GM21786 (cell line): Measurements from ENCODE around the gene CASP1.

ENCODE experiments used
- ATAC-seq: cut with Tn5 transposase; IDR thresholded peaks from one replicate; pipeline ENCODE4 v1.9.1; 2021; ENCODE audit not compliant: unreplicated experiment

Gene CASP1

DNA sequence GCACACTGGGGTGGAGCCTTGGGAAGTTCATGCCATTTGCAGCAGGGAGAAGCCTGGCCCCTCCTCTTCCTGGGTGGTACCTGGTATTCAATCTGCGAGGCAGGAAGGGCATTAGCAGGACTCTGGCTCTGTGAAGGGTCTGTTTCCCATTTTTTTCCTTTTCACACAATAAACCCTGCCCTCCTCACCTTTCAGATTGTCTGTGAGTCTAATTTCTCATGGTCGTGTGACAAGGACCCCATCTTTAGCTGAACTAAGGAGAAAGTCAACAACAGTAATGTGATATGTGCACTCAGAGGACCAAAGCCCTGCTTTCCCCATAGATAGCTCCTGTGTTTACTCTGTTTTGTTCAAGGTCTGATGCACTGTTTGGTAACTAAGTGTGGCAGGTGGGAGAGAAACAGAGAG is 39.9 kb downstream of the CASP1 start:
- no peak for ATAC-seq

DNA sequence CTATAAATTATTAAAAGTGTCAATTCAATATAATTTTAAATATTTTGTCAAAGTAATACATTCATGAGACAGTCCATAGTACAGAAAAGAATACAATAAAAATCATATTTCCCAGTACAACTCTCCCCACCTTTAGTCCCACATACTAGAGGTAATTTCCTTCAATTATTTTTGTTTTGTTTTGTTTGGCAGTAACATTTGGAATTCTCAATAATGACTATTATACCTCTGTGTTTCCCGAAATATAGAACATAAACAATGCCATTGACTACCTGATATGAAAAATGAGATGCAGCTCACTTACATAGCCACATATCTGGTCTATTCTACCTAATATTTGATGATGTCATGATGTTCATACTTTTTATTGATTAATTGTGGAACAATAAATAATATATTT is 42.2 kb downstream of the CASP1 start:
- ATAC-seq, result no peak

DNA sequence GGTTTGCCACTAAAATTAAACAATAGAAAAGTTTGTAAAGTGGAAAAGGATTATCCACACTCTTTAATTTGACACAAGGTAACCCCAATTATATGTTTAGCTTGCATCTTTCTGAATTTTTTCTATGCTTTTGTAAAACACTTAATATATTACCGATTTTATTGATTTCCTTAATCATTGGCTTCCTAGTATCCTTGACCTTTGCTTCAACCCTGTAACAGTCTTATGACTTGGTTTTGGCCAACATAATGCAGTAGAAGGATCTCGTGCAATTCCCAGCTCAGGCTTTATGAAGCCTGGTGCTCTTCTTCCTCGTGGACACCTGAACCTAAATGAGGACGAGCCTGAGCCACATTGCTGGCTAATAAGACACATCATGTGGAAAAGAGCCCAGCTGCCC is 43.0 kb downstream of the CASP1 start:
- ATAC-seq, result no peak

DNA sequence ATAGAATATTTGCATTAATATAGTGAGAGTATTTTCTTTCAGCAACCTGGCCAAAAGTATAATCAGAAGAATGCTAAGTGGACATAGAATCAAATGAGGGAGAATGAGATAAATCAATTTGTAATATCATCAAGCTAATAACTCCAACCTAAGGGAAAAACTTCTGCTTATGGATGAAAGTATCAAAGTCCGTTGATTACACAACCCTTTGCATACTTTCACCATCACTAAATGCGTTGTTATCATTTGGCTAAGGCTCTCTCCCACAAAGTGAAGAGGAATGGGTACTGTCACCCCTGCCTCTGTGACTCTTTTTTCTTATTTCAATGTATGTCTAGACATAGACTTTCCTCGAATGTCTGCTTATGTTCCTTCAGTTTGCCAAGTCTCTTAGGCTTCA is 50.1 kb downstream of the CASP1 start:
- ATAC-seq, result no peak

DNA sequence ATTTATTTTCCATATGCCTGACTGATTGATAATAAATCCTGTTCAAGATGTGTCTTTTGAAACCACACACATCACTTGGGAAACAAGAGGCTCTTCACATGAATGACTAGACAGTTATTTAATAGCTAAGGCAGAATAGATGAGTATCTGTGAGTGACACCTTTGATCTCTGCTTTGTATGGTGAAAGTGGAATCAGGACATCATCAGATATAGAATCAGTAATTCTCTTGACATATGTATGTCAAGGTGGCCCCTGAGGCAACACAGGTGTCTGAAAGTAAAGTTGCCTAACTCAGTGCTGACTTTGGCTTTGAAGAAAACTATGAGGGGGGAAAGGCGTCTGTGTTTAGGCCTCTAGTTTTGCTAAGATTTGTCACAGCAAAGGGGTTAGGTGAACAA is 55.1 kb downstream of the CASP1 start:
- ATAC-seq, result no peak
